ENCODE results near the gene OGDH. TPM values are rescaled to one million over a fixed set of nuclear protein-coding genes. Genes with fewer than 3 reads are reported as not detected.
A peak's percentile ranks its signal among the peaks of the same experiment; 100 is the strongest.

The OGDH gene
- total RNA-seq, 4 donors from 2014 or later = 88.3 to 246 (median 217) TPM

DNA sequence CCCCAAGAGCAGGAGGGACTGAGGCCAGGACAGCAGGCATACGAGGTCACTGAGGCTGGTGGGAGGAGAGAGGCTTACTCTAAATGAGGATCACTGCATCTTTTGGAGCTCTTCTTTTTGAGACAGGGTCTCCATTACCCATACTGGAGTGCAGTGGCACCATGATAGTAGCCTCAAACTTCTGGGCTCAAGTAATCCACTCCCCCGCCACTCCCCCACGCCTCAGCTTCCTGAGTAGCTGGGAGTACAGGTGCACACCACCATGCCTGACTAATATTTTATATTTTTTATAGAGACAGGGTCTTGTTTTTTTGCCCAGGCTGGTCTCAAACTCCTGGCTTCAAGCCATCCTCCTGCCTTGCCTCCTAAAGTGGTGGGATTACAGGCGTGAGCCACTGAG, 25.8 kb downstream of the OGDH start:
- H3K36me3 ChIP-seq = no peaks in the 10 kb centered on the region
- H3K27ac ChIP-seq = peak overlapping the region; percentile 83 to 93 (median 90)
- no peak overlapping the region for H3K4me3 ChIP-seq
- H3K9me3 ChIP-seq = no peaks in the 10 kb centered on the region
- TF ChIP-seq, protein P1, sequence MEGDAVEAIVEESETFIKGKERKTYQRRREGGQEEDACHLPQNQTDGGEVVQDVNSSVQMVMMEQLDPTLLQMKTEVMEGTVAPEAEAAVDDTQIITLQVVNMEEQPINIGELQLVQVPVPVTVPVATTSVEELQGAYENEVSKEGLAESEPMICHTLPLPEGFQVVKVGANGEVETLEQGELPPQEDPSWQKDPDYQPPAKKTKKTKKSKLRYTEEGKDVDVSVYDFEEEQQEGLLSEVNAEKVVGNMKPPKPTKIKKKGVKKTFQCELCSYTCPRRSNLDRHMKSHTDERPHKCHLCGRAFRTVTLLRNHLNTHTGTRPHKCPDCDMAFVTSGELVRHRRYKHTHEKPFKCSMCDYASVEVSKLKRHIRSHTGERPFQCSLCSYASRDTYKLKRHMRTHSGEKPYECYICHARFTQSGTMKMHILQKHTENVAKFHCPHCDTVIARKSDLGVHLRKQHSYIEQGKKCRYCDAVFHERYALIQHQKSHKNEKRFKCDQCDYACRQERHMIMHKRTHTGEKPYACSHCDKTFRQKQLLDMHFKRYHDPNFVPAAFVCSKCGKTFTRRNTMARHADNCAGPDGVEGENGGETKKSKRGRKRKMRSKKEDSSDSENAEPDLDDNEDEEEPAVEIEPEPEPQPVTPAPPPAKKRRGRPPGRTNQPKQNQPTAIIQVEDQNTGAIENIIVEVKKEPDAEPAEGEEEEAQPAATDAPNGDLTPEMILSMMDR (IDR thresholded peaks at IDR 0.05) = no peak
- TF ChIP-seq POLR2A (IDR thresholded peaks at IDR 0.05) = no peak
- no peak for DNase-seq
- peaks cover 4 to 69% (median 34%) of the 10 kb centered on the region in 4 donors for H3K4me1 ChIP-seq
- H3K27me3 ChIP-seq = no peaks in the 10 kb centered on the region

DNA sequence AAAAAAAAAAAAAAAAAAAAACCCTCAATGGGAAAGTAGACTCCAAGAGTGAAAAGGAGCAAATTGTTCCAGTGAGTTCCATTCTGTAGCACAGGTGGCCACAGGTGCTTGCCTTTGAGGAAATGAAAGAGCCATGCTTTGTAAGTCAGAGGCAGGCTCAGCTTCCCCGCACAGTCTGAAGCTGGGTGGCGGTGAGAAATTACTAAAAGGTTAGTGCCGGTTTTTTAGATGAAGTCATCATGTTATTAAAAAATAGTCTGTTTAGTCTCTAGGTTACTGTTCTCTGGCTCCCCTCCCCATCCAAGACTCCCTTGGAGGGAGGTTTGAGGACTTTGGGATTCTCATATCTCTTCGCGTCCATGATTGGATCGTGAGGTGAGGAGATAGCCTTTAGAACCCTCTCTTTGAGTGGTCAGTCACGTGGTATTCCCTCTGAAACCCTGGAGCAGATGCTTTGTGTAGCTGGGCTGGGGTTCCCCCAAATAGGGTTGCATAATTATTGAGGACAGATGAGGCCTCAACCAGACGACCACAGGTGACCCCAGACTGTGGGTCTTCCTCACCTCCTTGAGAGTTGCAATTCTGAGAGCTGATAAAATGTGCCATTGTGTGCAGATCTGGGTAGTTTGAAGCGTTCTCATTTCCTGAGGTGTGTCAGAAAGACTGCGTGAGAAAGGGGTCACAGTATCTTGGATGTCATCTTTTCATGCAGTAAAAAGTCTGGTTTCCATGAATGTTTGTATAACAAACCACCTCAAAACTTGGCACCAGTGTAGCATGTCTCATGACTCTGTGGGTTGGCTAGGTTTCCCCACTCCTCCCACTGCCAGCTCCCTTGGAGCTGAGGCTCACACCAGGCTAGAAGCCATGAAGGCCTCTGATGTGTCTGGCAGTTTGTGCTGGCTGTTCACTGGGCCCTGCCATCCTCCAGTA, 27.1 kb downstream of the OGDH start:
- TF ChIP-seq, protein P1 (IDR thresholded peaks at IDR 0.05) = no peak
- TF ChIP-seq POLR2A (IDR thresholded peaks at IDR 0.05) = no peak
- peak overlapping the region; percentile 83 to 93 (median 90) for H3K27ac ChIP-seq
- H3K9me3 ChIP-seq = no peaks in the 10 kb centered on the region
- no peak overlapping the region for H3K4me3 ChIP-seq
- no peaks in the 10 kb centered on the region for H3K36me3 ChIP-seq
- H3K4me1 ChIP-seq = peaks cover 9 to 82% (median 40%) of the 10 kb centered on the region in 4 donors
- DNase-seq = peak in 2 of 3 donors; percentile 76 to 80
- no peaks in the 10 kb centered on the region for H3K27me3 ChIP-seq

DNA sequence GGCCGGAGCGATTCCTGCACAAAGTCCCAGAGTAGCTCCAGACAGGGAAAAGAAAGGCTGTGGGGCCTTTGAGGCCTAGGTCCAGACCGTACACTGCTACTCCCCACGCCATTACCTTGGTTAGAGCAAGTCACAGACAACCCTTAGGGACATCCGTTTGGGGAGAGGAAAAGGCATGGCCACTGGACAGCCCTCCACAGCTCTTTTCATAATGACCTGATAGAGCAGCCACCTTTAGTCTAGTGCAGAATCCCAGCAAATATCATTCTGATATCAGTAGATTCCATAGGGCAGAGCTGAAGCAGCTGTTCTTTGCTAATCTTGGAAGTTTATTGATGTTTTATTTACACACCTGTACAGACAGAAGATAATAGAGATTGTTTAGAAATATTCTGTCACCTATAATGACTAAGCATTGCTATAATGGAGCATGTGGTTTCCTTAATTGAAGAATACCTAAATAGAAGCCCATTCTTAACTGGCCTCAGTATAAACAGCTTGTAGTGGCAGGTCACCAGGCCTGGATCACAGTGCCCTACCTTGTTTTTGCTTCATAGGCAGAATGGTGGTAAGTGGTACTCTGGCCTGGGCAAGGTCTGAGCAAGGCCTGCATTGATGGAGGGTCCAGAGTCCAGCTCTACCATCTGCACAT, 27.9 kb downstream of the OGDH start:
- peak in 2 of 3 donors; percentile 74 to 85 for DNase-seq

DNA sequence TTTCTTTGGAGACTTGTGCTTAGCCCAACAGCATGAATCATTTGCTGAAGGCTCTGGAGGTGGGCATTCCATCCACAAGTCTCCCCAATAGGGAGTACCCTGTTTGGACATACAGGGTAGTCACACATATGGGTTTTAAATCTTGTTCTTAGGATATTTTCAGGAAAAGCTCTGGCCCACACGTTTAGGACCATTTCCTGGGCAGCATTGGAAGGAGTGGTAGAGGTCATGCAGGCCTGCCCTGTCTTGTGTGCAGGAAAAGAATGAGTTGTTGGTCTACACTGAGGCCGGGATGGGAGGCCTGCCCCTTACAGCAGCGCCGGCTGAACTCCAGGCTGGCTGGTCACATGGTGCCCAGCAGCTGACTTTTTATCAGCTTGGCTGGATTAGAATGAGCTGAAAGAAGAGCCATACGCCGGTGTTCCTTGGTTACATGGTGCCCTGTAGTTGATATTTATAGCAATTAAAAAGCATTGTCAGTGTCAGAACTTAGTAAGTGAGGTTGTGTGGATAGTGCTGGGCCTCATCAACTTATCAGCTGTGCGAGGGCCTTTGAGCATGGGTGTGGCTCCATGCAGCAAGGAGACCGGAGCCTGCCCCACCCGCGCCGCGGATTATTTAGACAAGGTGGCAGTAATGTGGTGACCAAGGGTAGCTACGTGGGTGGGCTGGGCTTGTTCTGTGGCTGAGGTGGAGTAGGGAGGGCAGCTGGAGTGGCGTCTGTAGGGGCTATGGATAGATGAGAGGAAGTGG, 28.6 kb downstream of the OGDH start:
- Histone ChIP-seq H3K27ac (peak overlapping the region; percentile 83 to 93 (median 90)), H3K4me1 (peaks cover 21 to 96% (median 52%) of the 10 kb centered on the region in 4 donors), H3K27me3 (no peaks in the 10 kb centered on the region), H3K4me3 (no peak overlapping the region), H3K9me3 (no peaks in the 10 kb centered on the region), H3K36me3 (no peaks in the 10 kb centered on the region)
- peak in 2 of 3 donors; percentile 92 for DNase-seq
- peak; percentile 17 to 32 for TF ChIP-seq POLR2A (IDR thresholded peaks at IDR 0.05)
- TF ChIP-seq, protein P1 (IDR thresholded peaks at IDR 0.05) = no peak

More for the DNA sequence above, 27.9 kb downstream of the OGDH start:
- H3K4me3 ChIP-seq = no peak overlapping the region
- TF ChIP-seq, protein P1 (IDR thresholded peaks at IDR 0.05) = no peak
- TF ChIP-seq POLR2A (IDR thresholded peaks at IDR 0.05) = peak in 1 of 2 donors; percentile 46
- H3K27ac ChIP-seq = peak overlapping the region; percentile 83 to 93 (median 90)
- H3K27me3 ChIP-seq = no peaks in the 10 kb centered on the region
- H3K9me3 ChIP-seq = no peaks in the 10 kb centered on the region
- peaks cover 15 to 90% (median 46%) of the 10 kb centered on the region in 4 donors for H3K4me1 ChIP-seq
- H3K36me3 ChIP-seq = no peaks in the 10 kb centered on the region

DNA sequence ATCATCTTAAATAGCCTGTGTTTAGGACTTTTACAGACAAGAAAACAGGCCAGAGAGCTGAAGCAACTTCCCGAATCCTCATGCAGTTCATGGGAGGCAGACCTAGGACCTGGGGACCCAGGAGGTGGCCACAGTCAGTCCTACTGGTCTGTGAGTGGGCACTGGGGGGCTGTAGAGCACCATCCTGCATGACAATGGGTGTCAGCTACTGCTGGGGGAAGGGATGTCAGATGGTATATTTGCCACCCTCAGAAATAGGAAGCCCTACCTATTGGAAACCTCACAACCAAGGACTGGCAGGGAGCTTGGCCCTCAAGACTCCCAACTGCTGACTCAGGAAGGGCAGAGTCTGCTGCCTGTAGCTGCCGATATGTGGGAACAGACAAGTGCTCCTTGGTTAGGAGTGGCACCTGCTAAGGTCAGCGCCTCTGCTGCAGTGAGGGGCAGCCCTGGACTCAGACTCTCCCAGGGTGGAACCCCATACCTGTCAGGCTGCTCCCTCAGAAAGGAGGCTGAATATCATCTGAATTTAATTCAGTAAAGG, 29.7 kb downstream of the OGDH start:
- H3K4me1 ChIP-seq = peaks cover 23 to 93% (median 50%) of the 10 kb centered on the region in 4 donors
- no peaks in the 10 kb centered on the region for H3K27me3 ChIP-seq
- H3K36me3 ChIP-seq = no peaks in the 10 kb centered on the region
- peak; percentile 48 to 79 for TF ChIP-seq POLR2A (IDR thresholded peaks at IDR 0.05)
- TF ChIP-seq, protein P1 (IDR thresholded peaks at IDR 0.05) = no peak
- H3K27ac ChIP-seq = peak overlapping the region; percentile 83 to 93 (median 90)
- no peaks in the 10 kb centered on the region for H3K9me3 ChIP-seq
- DNase-seq = peak in 2 of 3 donors; percentile 82 to 84
- no peak overlapping the region for H3K4me3 ChIP-seq

Data from Peyer's patch (tissue), 4 donors.